HUES6 (cell line): ENCODE measurements around the gene OTUD4.

Experiments
- H3K27ac ChIP-seq: 2 replicates; pipeline ENCODE4 v1.7.0; 2013; ENCODE audit warnings: low read depth, mild to moderate bottlenecking, low read length, inconsistent platforms
- H3K27me3 ChIP-seq: 2 replicates; pipeline ENCODE4 v1.6.1; 2013; ENCODE audit warnings: low read length; ENCODE audit not compliant: control insufficient read depth, insufficient read depth
- H3K36me3 ChIP-seq: 2 replicates; pipeline ENCODE4 v1.6.1; 2013; ENCODE audit warnings: low read length; ENCODE audit not compliant: control insufficient read depth, insufficient read depth
- H3K4me1 ChIP-seq: 2 replicates; pipeline ENCODE4 v1.6.1; 2013; ENCODE audit warnings: low read length; ENCODE audit not compliant: control insufficient read depth, insufficient read depth
- H3K4me3 ChIP-seq: 2 replicates; pipeline ENCODE4 v1.5.1; 2013; ENCODE audit warnings: low read depth, low read length
- H3K9ac ChIP-seq: one replicate; pipeline ENCODE4 v1.6.1; 2013; ENCODE audit warnings: mild to moderate bottlenecking, low read length
- H3K9me3 ChIP-seq: 2 replicates; pipeline ENCODE4 v1.6.1; 2013; ENCODE audit warnings: low read depth, low read length; ENCODE audit not compliant: control insufficient read depth, insufficient read depth

The OTUD4 gene

DNA sequence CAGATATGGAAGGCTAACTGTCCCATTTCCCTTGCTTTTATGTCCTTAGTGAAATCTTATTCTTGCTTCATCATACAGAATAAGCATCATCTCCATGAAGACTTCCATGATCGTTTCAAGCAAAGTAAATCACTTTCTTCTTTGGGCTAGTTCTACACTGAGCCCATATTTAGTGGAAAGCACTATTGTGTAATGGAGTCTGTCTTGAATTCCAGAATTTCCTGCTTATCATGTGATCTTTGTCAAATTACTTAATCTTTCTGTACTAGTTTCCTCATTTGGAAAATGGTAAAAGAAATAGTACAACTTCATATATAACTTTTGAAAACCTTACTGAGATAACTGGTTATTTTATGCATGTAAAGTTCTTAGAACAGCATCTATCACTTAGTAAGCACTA is 90.0 kb downstream of the OTUD4 start:
- Histone ChIP-seq H3K36me3 (peaks cover 60% of the 10 kb centered on the region), H3K9me3 (peaks cover 4% of the 10 kb centered on the region; the same call in 1 of the 2 replicates), H3K27me3 (no peaks in the 10 kb centered on the region), H3K4me3 (no peak overlapping the region), H3K4me1 (no peaks in the 10 kb centered on the region), H3K27ac (no peak overlapping the region), H3K9ac (no peak overlapping the region)

DNA sequence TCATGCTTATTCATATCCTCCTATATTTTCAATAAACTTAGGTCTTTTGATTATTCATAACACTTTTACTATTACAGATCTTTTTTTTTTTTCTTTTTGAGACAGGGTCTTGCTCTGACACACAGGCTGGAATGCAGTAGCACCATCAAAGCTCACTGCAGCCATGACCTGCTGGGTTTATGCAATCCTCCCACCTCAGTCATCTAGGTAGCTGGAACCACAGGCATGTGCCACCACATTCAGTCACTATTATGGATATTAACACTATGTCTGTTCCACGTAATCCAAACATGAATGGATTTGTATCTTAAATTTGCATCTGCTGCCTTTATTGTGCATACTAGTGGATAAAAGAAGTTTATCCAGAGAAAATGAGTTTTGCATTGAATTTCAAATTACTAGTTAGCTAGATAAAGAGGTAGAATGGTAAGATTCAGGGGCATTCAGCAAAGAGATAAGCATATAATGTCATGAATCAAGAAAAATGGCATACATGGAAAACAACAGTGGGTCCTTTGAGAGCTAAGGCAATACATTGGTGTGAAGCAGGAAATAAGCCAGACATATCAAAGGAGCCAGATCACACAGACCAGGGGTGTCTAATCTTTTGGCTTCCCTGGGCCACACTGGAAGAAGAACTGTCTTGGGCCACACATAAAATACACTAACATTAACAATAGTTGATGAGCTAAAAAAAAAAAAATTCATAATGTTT is 96.3 kb downstream of the OTUD4 start:
- Histone ChIP-seq H3K4me1 (0 out of 2 replicates have a peak, but pooled peaks cover 3% of the 10 kb centered on the region), H3K9ac (no peak overlapping the region), H3K27ac (no peak overlapping the region), H3K27me3 (no peaks in the 10 kb centered on the region), H3K4me3 (no peak overlapping the region), H3K36me3 (peaks cover 22% of the 10 kb centered on the region), H3K9me3 (no peaks in the 10 kb centered on the region)
